Activated CD4-positive, alpha-beta memory T cell treated with anti-CD3 and anti-CD28 coated beads, Interleukin-2, amount 10 ng/mL, durations not matched to agents 7 days and 5 days (primary cell): Measurements from ENCODE around the gene STYX. TPM values are rescaled to one million over a fixed set of nuclear protein-coding genes. Genes with fewer than 3 reads are reported as not detected.

ENCODE experiments used
- CTCF ChIA-PET: fragments of 350-600 bp; sonication (Branson Sonifier 250); formaldehyde crosslinking; loops from one replicate; lab custom pipeline; 2021; ENCODE audit warnings: antibody characterized with exemption, inconsistent platforms; lab: Charles Lee
- POLR2A ChIA-PET: fragments of 350-600 bp; sonication (Branson Sonifier 250); formaldehyde crosslinking; loops from one replicate; lab custom pipeline; 2021; ENCODE audit warnings: antibody characterized with exemption; lab: Charles Lee
- DNase-seq: peaks from one replicate; pipeline ENCODE4 v3.0.0-alpha.2; 2020
- H3K27ac Mint-ChIP-seq: one replicate; pipeline ENCODE4 v1.8.0; 2021; ENCODE audit warnings: mild to moderate bottlenecking, mixed read lengths
- H3K27me3 Mint-ChIP-seq: one replicate; pipeline ENCODE4 v1.8.0; 2021; ENCODE audit warnings: mixed read lengths
- H3K36me3 Mint-ChIP-seq: one replicate; pipeline ENCODE4 v1.8.0; 2021; ENCODE audit warnings: low read depth, mixed read lengths
- H3K4me1 Mint-ChIP-seq: one replicate; pipeline ENCODE4 v1.8.0; 2021; ENCODE audit warnings: mixed read lengths
- H3K4me3 Mint-ChIP-seq: one replicate; pipeline ENCODE4 v1.8.0; 2021; ENCODE audit warnings: mild to moderate bottlenecking, mixed read lengths
- H3K9me3 Mint-ChIP-seq: one replicate; pipeline ENCODE4 v1.8.0; 2021; ENCODE audit warnings: mixed read lengths
- total RNA-seq, 2 experiments: library from RNA; stranded (reverse); gene quantifications; one replicate each; pipeline ENCODE4 v1.2.3, GENCODE V29; 2021

Gene STYX, protein sequence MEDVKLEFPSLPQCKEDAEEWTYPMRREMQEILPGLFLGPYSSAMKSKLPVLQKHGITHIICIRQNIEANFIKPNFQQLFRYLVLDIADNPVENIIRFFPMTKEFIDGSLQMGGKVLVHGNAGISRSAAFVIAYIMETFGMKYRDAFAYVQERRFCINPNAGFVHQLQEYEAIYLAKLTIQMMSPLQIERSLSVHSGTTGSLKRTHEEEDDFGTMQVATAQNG
- total RNA-seq, result 10 to 100 TPM; 21.0 to 25.1 TPM

DNA sequence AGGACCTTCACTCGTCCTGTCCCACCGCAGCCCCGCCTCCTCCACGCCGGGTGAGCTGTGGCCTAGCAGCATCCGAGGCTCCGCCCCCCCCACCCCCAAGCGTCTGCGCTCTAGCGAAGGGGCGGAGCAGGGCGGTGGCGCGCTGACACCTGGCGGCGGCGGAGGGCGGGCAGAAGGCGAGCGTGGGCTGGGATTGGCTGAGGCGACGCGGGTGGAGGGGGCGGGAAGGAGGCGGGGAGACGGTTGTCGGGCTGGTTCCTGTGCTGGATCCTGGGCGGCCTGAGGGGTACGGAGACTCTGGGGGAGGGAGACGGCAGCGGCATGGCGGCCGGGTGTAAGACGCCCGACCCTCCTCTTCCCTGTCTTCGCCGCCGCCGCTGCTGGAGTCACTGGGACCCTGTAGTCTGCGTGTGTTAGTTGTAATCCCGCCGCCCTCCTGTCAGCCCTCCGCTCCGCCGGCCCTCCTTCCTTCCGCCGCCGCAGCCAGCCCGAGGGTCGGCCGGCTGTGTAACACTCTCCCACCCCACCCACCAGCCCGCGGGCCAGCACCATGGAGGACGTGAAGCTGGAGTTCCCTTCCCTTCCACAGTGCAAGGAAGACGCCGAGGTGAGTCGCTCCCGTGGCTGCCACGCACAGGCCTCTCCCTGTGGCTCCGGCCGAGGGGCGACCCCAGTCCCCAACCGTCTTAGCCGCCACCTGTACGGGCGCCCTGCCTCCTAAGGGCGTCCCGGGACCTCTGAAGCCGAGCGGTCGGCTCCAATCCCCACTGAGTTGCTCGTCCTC lies at the start of gene STYX:
Gene STYX, plus strand, starts transcription at position 242 of the 784 bp plus-strand sequence. Its CDS starts 309 bp downstream, at position 551.
- DNase-seq, result peak; percentile 98
- no peaks in the 10 kb centered on the region for H3K27me3 Mint-ChIP-seq
- peak within 1 kb of the TSS; percentile 95 for H3K4me3 Mint-ChIP-seq
- peaks cover 37% of the 10 kb centered on the region for H3K4me1 Mint-ChIP-seq
- H3K9me3 Mint-ChIP-seq, result no peaks in the 10 kb centered on the region
- peaks cover 47% of the 10 kb centered on the region for H3K36me3 Mint-ChIP-seq
- H3K27ac Mint-ChIP-seq, result peak within 1 kb of the TSS; percentile 83
- POLR2A ChIA-PET, result interaction anchor here (0.6 to 5.0 kb wide), 17 partner anchors 9 to 178 kb away, joined by 3 to 52 read pairs (median 5); partner anchors contain the start of genes ERO1A, GPR137C, PSMC6 and TXNDC16
- CTCF ChIA-PET, result interaction anchor here (0.8 kb wide), 1 partner anchor 50 kb away, joined by 4 read pairs; no protein-coding TSS in a partner anchor

DNA sequence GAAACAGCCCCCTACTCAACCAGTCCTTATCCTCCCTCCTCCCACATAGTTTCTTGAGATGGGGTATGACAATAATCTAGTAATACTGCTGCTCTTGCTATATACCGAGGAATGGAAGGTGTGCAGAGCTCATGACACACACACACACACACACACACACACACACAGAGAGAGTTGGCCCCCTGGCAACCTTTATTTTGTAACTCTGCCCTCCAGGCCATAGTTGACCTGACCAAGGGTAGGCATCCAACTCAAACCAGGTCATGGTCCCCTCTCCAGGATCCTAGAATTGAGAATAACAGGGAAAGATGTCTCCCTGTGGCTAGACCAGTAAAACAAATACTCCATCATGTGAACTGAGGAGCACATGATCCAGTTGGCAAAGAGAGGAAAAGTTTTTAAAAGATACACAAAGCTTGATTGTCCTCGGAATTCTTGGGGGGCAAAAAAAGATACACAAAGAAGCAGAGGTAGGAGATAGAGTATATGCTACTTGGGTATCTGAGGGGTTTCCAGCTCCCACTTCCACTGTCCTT lies 45.9 kb upstream of the STYX start:
- ChIA-PET CTCF (no interaction called here), POLR2A (interaction anchor here (0.9 to 1.6 kb wide), 2 partner anchors 12 to 46 kb away, joined by 3 read pairs; partner anchors contain the start of gene STYX)
- Mint-ChIP-seq H3K9me3 (no peaks in the 10 kb centered on the region), H3K27me3 (no peaks in the 10 kb centered on the region), H3K36me3 (peaks cover 37% of the 10 kb centered on the region), H3K4me1 (peaks cover 49% of the 10 kb centered on the region), H3K27ac (no peak overlapping the region), H3K4me3 (no peak overlapping the region)
- DNase-seq, result no peak

GRCh38 chr14:52686176-52686575 lies 43.8 kb upstream of the STYX start:
- Mint-ChIP-seq H3K27me3 (no peaks in the 10 kb centered on the region), H3K27ac (no peak overlapping the region), H3K36me3 (peaks cover 43% of the 10 kb centered on the region), H3K4me1 (peaks cover 66% of the 10 kb centered on the region), H3K4me3 (no peak overlapping the region), H3K9me3 (no peaks in the 10 kb centered on the region)
- DNase-seq, result no peak
- POLR2A ChIA-PET, result interaction anchor here (1.2 kb wide), 1 partner anchor 10 kb away, joined by 6 read pairs; the partner anchor contains the start of gene ERO1A
- CTCF ChIA-PET, result no interaction called here

GRCh38 chr14:52690983-52691760 lies 38.8 kb upstream of the STYX start:
- Mint-ChIP-seq H3K4me1 (peaks cover 78% of the 10 kb centered on the region), H3K27me3 (no peaks in the 10 kb centered on the region), H3K36me3 (peaks cover 67% of the 10 kb centered on the region), H3K27ac (no peak overlapping the region), H3K4me3 (peak overlapping the region; percentile 69), H3K9me3 (no peaks in the 10 kb centered on the region)
- no peak for DNase-seq
- ChIA-PET CTCF (interaction anchor here (1.5 to 1.6 kb wide), 2 partner anchors 16 to 139 kb away, joined by 3 to 6 read pairs; partner anchors contain the start of genes GPR137C, PSMC6 and TXNDC16), POLR2A (interaction anchor here (1.0 to 1.5 kb wide), 5 partner anchors 12 to 417 kb away, joined by 3 to 8 read pairs (median 4); partner anchors contain the start of gene PTGER2)

GRCh38 chr14:52692248-52692962 lies 37.6 kb upstream of the STYX start:
- Mint-ChIP-seq H3K4me1 (peaks cover 70% of the 10 kb centered on the region), H3K4me3 (peak overlapping the region; percentile 69), H3K36me3 (peaks cover 64% of the 10 kb centered on the region), H3K9me3 (no peaks in the 10 kb centered on the region), H3K27me3 (no peaks in the 10 kb centered on the region), H3K27ac (peak overlapping the region; percentile 64)
- DNase-seq, result peak; percentile 65
- CTCF ChIA-PET, result interaction anchor here (1.5 to 1.6 kb wide), 2 partner anchors 15 to 140 kb away, joined by 3 to 6 read pairs; partner anchors contain the start of genes GPR137C, PSMC6 and TXNDC16
- POLR2A ChIA-PET, result interaction anchor here (0.8 to 6.6 kb wide), 7 partner anchors 13 to 416 kb away, joined by 3 to 130 read pairs (median 4); partner anchors contain the start of genes PSMC6 and PTGER2

GRCh38 chr14:52693036-52693435 lies 36.9 kb upstream of the STYX start:
- POLR2A ChIA-PET, result interaction anchor here (1.0 to 6.6 kb wide), 2 partner anchors 15 to 139 kb away, joined by 3 to 130 read pairs; partner anchors contain the start of gene PSMC6

GRCh38 chr14:52693532-52693931 lies 36.4 kb upstream of the STYX start:
- Mint-ChIP-seq H3K27me3 (no peaks in the 10 kb centered on the region), H3K4me3 (peak overlapping the region; percentile 92), H3K36me3 (peaks cover 53% of the 10 kb centered on the region), H3K9me3 (no peaks in the 10 kb centered on the region), H3K27ac (peak overlapping the region; percentile 72), H3K4me1 (peaks cover 58% of the 10 kb centered on the region)
- CTCF ChIA-PET, result no interaction called here
- POLR2A ChIA-PET, result interaction anchor here (1.2 to 6.6 kb wide), 3 partner anchors 14 to 141 kb away, joined by 3 to 130 read pairs (median 23); partner anchors contain the start of genes GPR137C, PSMC6 and TXNDC16
- no peak for DNase-seq

More at GRCh38 chr14:52693036-52693435, 36.9 kb upstream of the STYX start:
- CTCF ChIA-PET, result interaction anchor here (1.6 kb wide), 1 partner anchor 15 kb away, joined by 3 read pairs; the partner anchor contains the start of gene PSMC6
- Mint-ChIP-seq H3K9me3 (no peaks in the 10 kb centered on the region), H3K27ac (peak overlapping the region; percentile 72), H3K27me3 (no peaks in the 10 kb centered on the region), H3K4me3 (peak overlapping the region; percentile 92), H3K36me3 (peaks cover 58% of the 10 kb centered on the region), H3K4me1 (peaks cover 63% of the 10 kb centered on the region)
- no peak for DNase-seq

GRCh38 chr14:52694761-52695480 lies 35.0 kb upstream of the STYX start:
- POLR2A ChIA-PET, result interaction anchor here (0.6 to 6.6 kb wide), 17 partner anchors 9 to 458 kb away, joined by 3 to 130 read pairs (median 5); partner anchors contain the start of genes DDHD1, GNPNAT1, GPR137C and PSMC6
- CTCF ChIA-PET, result interaction anchor here (0.9 kb wide), 1 partner anchor 141 kb away, joined by 3 read pairs; no protein-coding TSS in a partner anchor
- peaks cover 44% of the 10 kb centered on the region for H3K36me3 Mint-ChIP-seq

DNA sequence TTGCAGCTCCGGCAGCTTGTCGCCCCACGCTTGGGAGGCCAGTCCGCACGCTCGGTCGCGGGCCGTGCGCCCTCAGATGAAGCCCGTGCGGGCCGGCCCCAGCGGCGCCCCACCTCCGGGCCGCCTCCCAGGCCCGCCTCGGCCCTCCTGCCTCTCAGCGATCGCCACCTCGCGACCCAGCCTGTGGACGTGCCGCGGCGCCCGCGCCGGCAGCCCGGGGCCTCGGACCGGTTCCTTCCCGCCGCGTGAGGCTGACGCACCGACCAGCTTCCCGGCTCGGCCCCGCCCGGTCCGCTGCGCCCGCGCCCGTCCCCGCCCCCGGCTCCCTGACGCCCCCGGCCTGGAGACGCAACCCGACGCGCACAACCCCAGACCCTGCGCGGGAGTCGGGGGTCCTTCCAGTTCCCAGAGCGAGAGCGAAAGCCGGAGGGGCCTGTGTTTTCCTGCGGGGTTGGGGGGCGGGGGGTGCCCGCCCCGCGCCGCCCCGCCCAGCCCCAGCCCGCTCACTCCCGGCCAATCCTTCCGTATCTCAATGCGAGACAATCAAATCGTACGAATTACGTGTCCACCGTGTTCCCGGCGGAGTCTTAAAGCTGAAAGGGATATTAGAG lies 34.4 kb upstream of the STYX start, which contains the start of gene ERO1A:
Gene ERO1A, minus strand, starts transcription at position 78 of the 611 bp plus-strand sequence. Its CDS starts 77 bp downstream, at position 1.
- POLR2A ChIA-PET, result interaction anchor here (0.8 to 6.6 kb wide), 15 partner anchors 10 to 457 kb away, joined by 3 to 130 read pairs (median 6); partner anchors contain the start of genes DDHD1, GPR137C, PSMC6 and PTGER2
- peak; percentile 75 for DNase-seq
- Mint-ChIP-seq H3K36me3 (peaks cover 39% of the 10 kb centered on the region), H3K27me3 (no peaks in the 10 kb centered on the region), H3K4me1 (peaks cover 42% of the 10 kb centered on the region), H3K27ac (peak within 1 kb of the TSS; percentile 98), H3K9me3 (no peaks in the 10 kb centered on the region), H3K4me3 (peak within 1 kb of the TSS; percentile 92)
- CTCF ChIA-PET, result interaction anchor here (0.9 kb wide), 1 partner anchor 141 kb away, joined by 3 read pairs; no protein-coding TSS in a partner anchor

More at GRCh38 chr14:52694761-52695480, 35.0 kb upstream of the STYX start:
- H3K27me3 Mint-ChIP-seq, result no peaks in the 10 kb centered on the region
- H3K4me1 Mint-ChIP-seq, result peaks cover 45% of the 10 kb centered on the region
- DNase-seq, result peak; percentile 82
- no peaks in the 10 kb centered on the region for H3K9me3 Mint-ChIP-seq
- H3K27ac Mint-ChIP-seq, result peak overlapping the region; percentile 98
- peak overlapping the region; percentile 92 for H3K4me3 Mint-ChIP-seq

DNA sequence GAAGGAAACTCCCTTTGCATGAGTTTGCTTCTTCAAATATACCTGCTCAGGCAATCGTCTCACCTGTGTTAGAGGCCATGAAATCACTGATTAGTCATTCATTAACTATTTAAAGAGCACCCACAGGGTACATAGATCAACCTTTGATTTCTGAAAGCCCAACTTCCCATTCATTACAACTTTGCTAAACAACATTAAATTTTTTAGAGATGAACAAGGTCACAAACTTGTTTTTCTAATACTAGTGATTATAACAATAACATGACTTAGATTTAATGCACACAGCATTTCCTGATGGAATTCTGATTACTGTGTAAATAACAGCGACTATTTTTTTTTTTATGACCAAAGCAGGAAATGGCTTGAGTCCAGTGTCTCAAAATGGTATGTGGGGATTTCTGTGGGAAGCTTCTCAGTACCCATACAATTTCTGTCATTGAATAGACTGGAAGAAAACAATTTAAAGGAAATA lies 29.2 kb upstream of the STYX start:
- H3K27ac Mint-ChIP-seq, result no peak overlapping the region
- H3K4me3 Mint-ChIP-seq, result no peak overlapping the region
- H3K36me3 Mint-ChIP-seq, result no peaks in the 10 kb centered on the region
- H3K27me3 Mint-ChIP-seq, result peaks cover 2% of the 10 kb centered on the region
- H3K4me1 Mint-ChIP-seq, result peaks cover 17% of the 10 kb centered on the region
- no peak for DNase-seq
- H3K9me3 Mint-ChIP-seq, result no peaks in the 10 kb centered on the region
- CTCF ChIA-PET, result no interaction called here
- POLR2A ChIA-PET, result interaction anchor here (0.7 kb wide), 2 partner anchors 30 to 1460 kb away, joined by 3 read pairs; partner anchors contain the start of gene TMX1
